ENCODE measurements around the gene GAB1.

DNA sequence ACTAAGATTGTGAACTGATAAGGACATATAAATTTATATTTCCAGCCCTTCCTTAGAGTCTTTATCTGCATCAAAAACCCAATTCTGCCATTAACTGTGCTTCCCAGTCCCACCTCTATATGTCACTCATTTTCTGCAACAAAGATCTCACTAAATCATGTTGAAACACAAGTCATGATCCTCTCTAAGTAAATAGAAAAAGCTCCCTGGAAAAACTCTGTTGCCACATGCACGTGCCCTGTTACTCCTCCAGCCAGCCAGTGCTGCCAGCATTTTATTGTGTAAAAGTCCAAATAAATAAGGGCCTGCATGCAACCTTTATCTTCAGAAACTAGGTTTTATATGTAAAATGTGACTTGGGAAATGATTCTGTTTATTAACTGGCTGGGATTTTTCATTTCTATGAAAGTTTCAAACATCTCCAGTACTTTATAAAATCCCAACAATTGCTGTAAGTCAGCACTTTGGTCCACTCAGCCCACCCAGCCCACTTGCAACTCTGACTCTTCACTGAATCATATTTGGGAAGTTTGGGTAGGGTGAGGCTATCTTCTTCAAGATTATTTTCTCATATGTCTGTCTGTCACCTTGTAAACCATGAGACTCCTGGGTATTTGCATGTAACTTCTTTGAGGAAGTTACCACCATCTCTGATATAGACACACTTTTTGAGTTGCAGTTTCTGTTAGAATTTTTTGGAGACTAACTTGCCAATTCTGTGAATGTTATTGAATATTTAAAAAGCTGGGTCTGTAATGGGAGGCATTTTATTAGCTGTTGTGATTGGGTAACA is 136.9 kb downstream of the GAB1 start:
- TF ChIP-seq POLR2A (IDR thresholded peaks at IDR 0.05) (no peak), POLR2AphosphoS5 (IDR thresholded peaks at IDR 0.05; ENCODE audit: insufficient read depth in 1 of 2, low read depth in 1 of 2) (no peak)
- TF ChIP-seq, protein P1, sequence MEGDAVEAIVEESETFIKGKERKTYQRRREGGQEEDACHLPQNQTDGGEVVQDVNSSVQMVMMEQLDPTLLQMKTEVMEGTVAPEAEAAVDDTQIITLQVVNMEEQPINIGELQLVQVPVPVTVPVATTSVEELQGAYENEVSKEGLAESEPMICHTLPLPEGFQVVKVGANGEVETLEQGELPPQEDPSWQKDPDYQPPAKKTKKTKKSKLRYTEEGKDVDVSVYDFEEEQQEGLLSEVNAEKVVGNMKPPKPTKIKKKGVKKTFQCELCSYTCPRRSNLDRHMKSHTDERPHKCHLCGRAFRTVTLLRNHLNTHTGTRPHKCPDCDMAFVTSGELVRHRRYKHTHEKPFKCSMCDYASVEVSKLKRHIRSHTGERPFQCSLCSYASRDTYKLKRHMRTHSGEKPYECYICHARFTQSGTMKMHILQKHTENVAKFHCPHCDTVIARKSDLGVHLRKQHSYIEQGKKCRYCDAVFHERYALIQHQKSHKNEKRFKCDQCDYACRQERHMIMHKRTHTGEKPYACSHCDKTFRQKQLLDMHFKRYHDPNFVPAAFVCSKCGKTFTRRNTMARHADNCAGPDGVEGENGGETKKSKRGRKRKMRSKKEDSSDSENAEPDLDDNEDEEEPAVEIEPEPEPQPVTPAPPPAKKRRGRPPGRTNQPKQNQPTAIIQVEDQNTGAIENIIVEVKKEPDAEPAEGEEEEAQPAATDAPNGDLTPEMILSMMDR (IDR thresholded peaks at IDR 0.05), result no peak

Measured in vagina (tissue), 2 donors.